Measurements from ENCODE around the gene TMSB4X.

DNA sequence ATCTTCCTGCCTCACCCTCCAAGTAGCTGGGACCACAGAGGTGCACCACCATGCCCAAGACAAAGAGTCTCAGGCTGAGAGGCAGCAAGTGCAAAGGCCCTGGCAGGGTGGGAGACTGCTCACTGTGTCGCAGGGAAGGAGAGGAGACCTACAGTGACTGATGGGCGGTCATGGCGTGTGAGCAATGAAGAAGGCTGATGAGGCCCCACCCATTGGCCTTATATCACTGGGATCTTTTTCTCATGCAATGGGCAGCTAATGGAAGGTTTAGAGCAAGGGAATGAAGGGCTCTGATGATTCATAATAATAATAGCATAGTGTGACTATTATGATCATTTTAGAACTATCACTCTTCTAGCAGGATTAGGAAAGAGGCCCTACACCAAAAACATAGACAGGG is 48.7 kb downstream of the TMSB4X start:
- TF ChIP-seq, protein P1, sequence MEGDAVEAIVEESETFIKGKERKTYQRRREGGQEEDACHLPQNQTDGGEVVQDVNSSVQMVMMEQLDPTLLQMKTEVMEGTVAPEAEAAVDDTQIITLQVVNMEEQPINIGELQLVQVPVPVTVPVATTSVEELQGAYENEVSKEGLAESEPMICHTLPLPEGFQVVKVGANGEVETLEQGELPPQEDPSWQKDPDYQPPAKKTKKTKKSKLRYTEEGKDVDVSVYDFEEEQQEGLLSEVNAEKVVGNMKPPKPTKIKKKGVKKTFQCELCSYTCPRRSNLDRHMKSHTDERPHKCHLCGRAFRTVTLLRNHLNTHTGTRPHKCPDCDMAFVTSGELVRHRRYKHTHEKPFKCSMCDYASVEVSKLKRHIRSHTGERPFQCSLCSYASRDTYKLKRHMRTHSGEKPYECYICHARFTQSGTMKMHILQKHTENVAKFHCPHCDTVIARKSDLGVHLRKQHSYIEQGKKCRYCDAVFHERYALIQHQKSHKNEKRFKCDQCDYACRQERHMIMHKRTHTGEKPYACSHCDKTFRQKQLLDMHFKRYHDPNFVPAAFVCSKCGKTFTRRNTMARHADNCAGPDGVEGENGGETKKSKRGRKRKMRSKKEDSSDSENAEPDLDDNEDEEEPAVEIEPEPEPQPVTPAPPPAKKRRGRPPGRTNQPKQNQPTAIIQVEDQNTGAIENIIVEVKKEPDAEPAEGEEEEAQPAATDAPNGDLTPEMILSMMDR (IDR thresholded peaks at IDR 0.05; ENCODE audit: low read length) = no peak
- no peak for TF ChIP-seq EZH2 (IDR thresholded peaks at IDR 0.05; ENCODE audit: borderline replicate concordance, low read length)
